ENCODE results near the gene SUN2. TPM values are rescaled to one million over a fixed set of nuclear protein-coding genes. Genes with fewer than 3 reads are reported as not detected.

The SUN2 gene
- total and polyA plus RNA-seq, 2 of the 8 experiments (the other 6 are each of a cell fraction or from before 2014, with no cell fraction given), result 5.1 to 10.5 TPM

DNA sequence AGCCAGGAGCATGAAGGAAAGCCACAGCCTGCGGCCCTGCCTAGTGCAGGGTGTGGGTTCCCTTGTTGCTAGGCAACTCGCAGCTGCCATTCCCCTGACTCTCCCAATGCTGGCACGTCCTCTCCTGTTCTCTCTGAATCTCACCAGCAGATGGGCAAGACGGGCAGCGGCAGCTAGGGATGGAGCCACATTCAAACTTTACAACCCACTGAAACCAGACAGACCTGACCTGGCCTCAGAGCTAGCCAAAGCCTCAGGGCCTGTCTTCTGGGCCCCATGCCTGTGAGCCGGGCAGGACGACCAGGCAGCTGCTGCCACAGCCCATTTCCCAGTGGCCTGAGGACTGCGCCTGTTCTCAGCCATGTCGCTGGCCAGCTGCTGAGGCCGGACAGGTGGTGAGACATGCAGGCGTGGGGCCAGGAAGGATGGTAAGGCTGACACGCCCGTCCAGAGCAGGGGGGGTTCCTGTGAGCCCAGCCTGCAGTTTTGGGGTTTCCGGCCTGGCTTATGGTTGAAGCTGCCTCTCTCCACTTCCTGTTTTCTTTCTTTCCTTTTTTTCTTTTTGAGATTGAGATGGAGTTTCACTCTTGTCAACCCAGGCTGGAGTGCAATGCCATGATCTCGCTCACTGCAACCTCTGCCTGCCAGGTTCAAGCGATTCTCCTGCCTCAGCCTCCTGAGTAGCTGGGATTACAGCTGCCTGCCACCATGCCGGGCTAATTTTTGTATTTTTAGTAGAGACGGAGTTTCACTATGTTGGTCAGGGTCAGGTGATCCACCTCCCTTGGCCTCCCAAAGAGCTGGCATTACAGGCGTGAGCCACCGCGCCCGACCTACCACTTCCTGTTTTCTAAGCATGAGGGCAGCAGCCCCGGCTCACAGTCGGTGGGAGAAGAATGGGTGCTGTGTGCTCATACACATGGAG is 4.1 kb downstream of the SUN2 start:
- no peak for DNase-seq (ENCODE audit: low read depth in 1 of 2, low spot score in 2 of 2)
- ChIA-PET CTCF (ENCODE audit: partially characterized antibody) (interaction anchor here (0.6 to 7.9 kb wide), 8 partner anchors 9 to 75 kb away, joined by 3 to 95 read pairs (median 10); no protein-coding TSS in a partner anchor), POLR2A (ENCODE audit: partially characterized antibody) (interaction anchor here (1.0 to 10.3 kb wide), 2 partner anchors 15 to 39 kb away, joined by 3 to 112 read pairs; no protein-coding TSS in a partner anchor)
- Histone ChIP-seq H4K8ac (ENCODE audit: extremely low read depth, insufficient read depth, low read length) (no peak overlapping the region), H3K79me1 (ENCODE audit: low read depth, low read length) (no peaks in the 10 kb centered on the region), H3K23me2 (ENCODE audit: low read depth, low read length) (peaks cover 17% of the 10 kb centered on the region; the same call in 1 of the 2 replicates), H3K27me3 (replicated peaks in 1 of 4; ENCODE audit: control insufficient read depth in 3 of 4, extremely low read depth in 1 of 4, insufficient read depth in 3 of 4, low read length in 3 of 4) (peaks cover 0 to 6% (median 2%) of the 10 kb centered on the region in 4 experiments; a peak in 5 of 7 replicates), H3K27ac (ENCODE audit: low read depth, low read length) (no peak overlapping the region), H3K4ac (replicated peaks; ENCODE audit: insufficient read length, low read depth, low read length) (no peak overlapping the region), H2BK15ac (ENCODE audit: low read length) (no peak overlapping the region), H2BK120ac (replicated peaks; ENCODE audit: low read depth, low read length) (no peak overlapping the region), H4K20me1 (replicated peaks in 1 of 2; ENCODE audit: control insufficient read depth in 1 of 2, insufficient read depth in 2 of 2, low read length in 2 of 2) (peaks cover 0 to 3% of the 10 kb centered on the region in 2 experiments), H3K79me2 (ENCODE audit: control insufficient read depth in 1 of 2, insufficient read depth in 2 of 2, low read length in 2 of 2) (no peaks in the 10 kb centered on the region), H3K36me3 (ENCODE audit: control insufficient read depth in 2 of 4, insufficient read depth in 4 of 4, low read length in 3 of 4) (no peaks in the 10 kb centered on the region), H2BK12ac (ENCODE audit: low read depth, low read length) (no peak overlapping the region), H2BK5ac (ENCODE audit: low read depth, low read length) (no peak overlapping the region), H2BK20ac (ENCODE audit: low read length) (no peak overlapping the region), H3K23ac (ENCODE audit: insufficient read length) (no peak overlapping the region), H3K9me3 (ENCODE audit: insufficient read depth in 2 of 2, low read depth in 1 of 2, low read length in 1 of 2) (no peaks in the 10 kb centered on the region), H2AFZ (ENCODE audit: low read length) (no peak overlapping the region), H4K5ac (ENCODE audit: insufficient read length, low read depth, low read length) (no peak overlapping the region), H3K4me3 (ENCODE audit: extremely low read depth in 1 of 4, insufficient read depth in 2 of 4, low read depth in 3 of 4, low read length in 4 of 4) (no peak overlapping the region), H3K14ac (ENCODE audit: insufficient read length) (no peak overlapping the region), H4K91ac (replicated peaks; ENCODE audit: insufficient read length, low read length) (no peak overlapping the region), H3K4me2 (ENCODE audit: insufficient read depth in 1 of 2, low read depth in 2 of 2, low read length in 2 of 2) (no peak overlapping the region), H2AK5ac (ENCODE audit: low read depth, low read length) (no peak overlapping the region), H3K18ac (ENCODE audit: extremely low read depth, low read length) (no peak overlapping the region), H3K9ac (replicated peaks in 1 of 4; ENCODE audit: extremely low read depth in 1 of 4, low read depth in 3 of 4, low read length in 3 of 4) (no peak overlapping the region), H3K4me1 (replicated peaks in 1 of 4; ENCODE audit: control insufficient read depth in 3 of 4, insufficient read depth in 4 of 4, low read length in 3 of 4) (peaks cover 2 to 12% (median 8%) of the 10 kb centered on the region in 4 experiments), H3K56ac (replicated peaks; ENCODE audit: insufficient read length, low read depth, low read length) (no peak overlapping the region)
- no peak for FAIRE-seq
- 89% methylated on average over 23 of the region's 24 CpGs; no CpG with 5 or more reads in 1 of the 2 experiments for WGBS, 2 experiments (ENCODE audit: extremely low coverage in 1 of 2, insufficient coverage in 1 of 2, insufficient read length in 1 of 2, insufficient replicate concordance in 2 of 2, low coverage in 1 of 2, low lambda C conversion rate in 2 of 2, missing lambda C conversion rate in 1 of 2)
- no peak for TF ChIP-seq MAFK (IDR thresholded peaks at IDR 0.05; ENCODE audit: low read depth, low read length)
- no peak for TF ChIP-seq PHF8 (conservative IDR thresholded peaks at IDR 0.05; ENCODE audit: low read depth, low read length)
- no peak for TF ChIP-seq GTF2F1 (IDR thresholded peaks at IDR 0.05; ENCODE audit: borderline replicate concordance, low read depth, low read length)
- no peak for TF ChIP-seq TEAD4 (IDR thresholded peaks at IDR 0.05; ENCODE audit: low read depth, low read length)
- no peak for TF ChIP-seq SUZ12 (IDR thresholded peaks at IDR 0.05; ENCODE audit: low read length)
- TF ChIP-seq CHD2 (IDR thresholded peaks at IDR 0.05; ENCODE audit: low read length), result no peak
- TF ChIP-seq BACH1 (IDR thresholded peaks at IDR 0.05; ENCODE audit: low read length), result no peak
- no peak for TF ChIP-seq KDM4A (IDR thresholded peaks at IDR 0.05; ENCODE audit: low read depth, low read length, severe bottlenecking)
- TF ChIP-seq HDAC2 (IDR thresholded peaks at IDR 0.05; ENCODE audit: borderline replicate concordance in 1 of 2, low read depth in 2 of 2, low read length in 2 of 2), result no peak
- TF ChIP-seq SP4 (IDR thresholded peaks at IDR 0.05; ENCODE audit: low read length), result no peak
- no peak for TF ChIP-seq ASH2L (IDR thresholded peaks at IDR 0.05; ENCODE audit: low read length)
